Activated naive CD8-positive, alpha-beta T cell treated with anti-CD3 and anti-CD28 coated beads, Interleukin-2, amount 50 U/mL, for 24 hours (primary cell): Measurements from ENCODE around the gene CBS.
"Not testable (repeated sequence)": the region's sequence is repeated elsewhere in the genome, so short reads cannot be mapped to it uniquely, and the experiment has no call there.

Source experiments
- ATAC-seq: fragments of 150-1000 bp; cut with Tn5 transposase; one replicate; pipeline ENCODE4 v1.10.0; 2021
- DNase-seq: peaks from one replicate; pipeline ENCODE4 v3.0.0; 2021
- H3K27ac Mint-ChIP-seq: one replicate; pipeline ENCODE4 v1.8.0; 2021; ENCODE audit warnings: mild to moderate bottlenecking, mixed read lengths
- H3K27me3 Mint-ChIP-seq: one replicate; pipeline ENCODE4 v1.8.0; 2021; ENCODE audit warnings: mixed read lengths
- H3K36me3 Mint-ChIP-seq: one replicate; pipeline ENCODE4 v1.8.0; 2021; ENCODE audit warnings: low read depth, mixed read lengths
- H3K4me1 Mint-ChIP-seq: one replicate; pipeline ENCODE4 v1.8.0; 2021; ENCODE audit warnings: mixed read lengths
- H3K4me3 Mint-ChIP-seq: one replicate; pipeline ENCODE4 v1.8.0; 2021; ENCODE audit warnings: mild to moderate bottlenecking, moderate library complexity, mixed read lengths
- H3K9me3 Mint-ChIP-seq: one replicate; pipeline ENCODE4 v1.8.0; 2021; ENCODE audit warnings: mixed read lengths

The CBS gene

GRCh38 chr21:43075170-43076022 is at the start of gene CBS:
Gene CBS (minus strand): TSS chr21:43075835. CDS start chr21:43072193, 3,642 bp downstream.
- ATAC-seq, result peak; percentile 63
- not testable (repeated sequence) for DNase-seq, H3K27ac Mint-ChIP-seq, H3K4me1 Mint-ChIP-seq, H3K4me3 Mint-ChIP-seq, H3K9me3 Mint-ChIP-seq, H3K36me3 Mint-ChIP-seq, H3K27me3 Mint-ChIP-seq

DNA sequence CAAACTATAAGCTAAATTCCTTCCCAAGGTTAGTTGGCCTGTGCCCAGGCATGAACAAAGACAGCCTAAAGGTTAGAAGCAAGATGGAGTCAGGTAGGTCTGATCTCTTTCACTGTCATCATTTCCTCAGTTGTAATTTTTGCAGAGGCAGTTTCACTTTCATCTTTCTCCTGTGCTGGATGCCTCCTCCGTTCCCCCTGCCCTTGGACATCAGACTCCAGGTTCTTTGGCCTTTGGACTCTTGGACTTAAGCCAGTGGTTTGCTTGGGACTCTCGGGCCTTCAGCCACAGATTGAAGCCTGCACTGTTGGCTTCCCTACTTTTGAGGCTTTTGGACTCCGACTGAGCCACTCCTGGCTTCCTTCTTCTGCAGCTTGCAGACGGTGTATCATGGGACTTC is 40.3 kb upstream of the CBS start:
- not testable (repeated sequence) for H3K4me1 Mint-ChIP-seq, ATAC-seq, H3K27ac Mint-ChIP-seq, H3K4me3 Mint-ChIP-seq, H3K36me3 Mint-ChIP-seq, H3K9me3 Mint-ChIP-seq, H3K27me3 Mint-ChIP-seq, DNase-seq

DNA sequence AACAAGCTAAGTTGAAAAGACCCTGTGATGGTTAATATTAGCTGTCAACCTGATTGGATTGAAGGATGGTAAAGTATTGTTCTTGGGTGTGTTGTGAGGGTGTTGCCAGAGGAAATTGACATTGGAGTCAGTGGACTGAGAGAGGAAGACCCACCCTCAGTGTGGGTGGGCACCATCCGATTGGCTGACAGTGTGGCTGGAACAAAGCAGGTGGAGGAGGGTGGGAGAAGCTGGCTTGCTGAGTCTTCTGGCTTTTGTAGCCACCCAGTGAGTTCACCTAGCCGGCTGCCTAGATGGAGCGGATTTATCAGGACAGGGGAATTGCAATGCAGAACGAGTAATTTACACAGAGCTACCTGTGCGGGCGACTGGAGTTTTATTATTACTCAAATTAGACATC is 38.8 kb upstream of the CBS start:
- not testable (repeated sequence) for H3K9me3 Mint-ChIP-seq, H3K27me3 Mint-ChIP-seq, DNase-seq, H3K27ac Mint-ChIP-seq, H3K4me1 Mint-ChIP-seq, H3K36me3 Mint-ChIP-seq, ATAC-seq, H3K4me3 Mint-ChIP-seq

DNA sequence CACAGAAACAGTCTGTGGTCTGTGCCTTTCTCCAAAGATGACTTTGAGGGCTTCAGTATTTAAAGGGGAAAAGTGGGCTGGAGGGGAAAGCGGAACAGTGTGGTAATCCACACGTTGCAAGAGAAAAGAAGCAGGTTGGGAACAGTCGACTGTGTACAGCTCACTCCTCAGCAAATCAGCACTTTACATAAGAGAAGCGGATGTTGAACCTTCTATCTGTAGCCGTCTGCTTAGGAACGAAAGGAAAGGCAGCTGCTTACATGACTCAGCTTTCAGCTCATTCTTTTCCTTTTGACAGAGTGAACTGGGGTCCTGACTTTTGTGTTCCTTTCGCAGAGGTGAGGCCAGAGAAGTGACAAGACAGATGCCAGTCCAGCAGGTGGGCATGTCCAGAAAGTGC is 33.4 kb upstream of the CBS start:
- H3K9me3 Mint-ChIP-seq, H3K27me3 Mint-ChIP-seq, H3K4me3 Mint-ChIP-seq, H3K4me1 Mint-ChIP-seq, H3K27ac Mint-ChIP-seq, H3K36me3 Mint-ChIP-seq, DNase-seq: not testable (repeated sequence)
- peak; percentile 69 for ATAC-seq

GRCh38 chr21:43108177-43108576 is 32.5 kb upstream of the CBS start:
- peak; percentile 15 for ATAC-seq
- not testable (repeated sequence) for H3K4me1 Mint-ChIP-seq, H3K27ac Mint-ChIP-seq, H3K4me3 Mint-ChIP-seq, H3K27me3 Mint-ChIP-seq, H3K9me3 Mint-ChIP-seq, H3K36me3 Mint-ChIP-seq, DNase-seq

GRCh38 chr21:43107794-43108137 is 32.1 kb upstream of the CBS start:
- peak; percentile 2 for ATAC-seq

GRCh38 chr21:43106965-43107793 is 31.5 kb upstream of the CBS start, which contains the start of gene U2AF1:
Gene U2AF1 (minus strand): TSS chr21:43107570. CDS start chr21:43107494, 76 bp downstream.
- not testable (repeated sequence) for H3K27me3 Mint-ChIP-seq, H3K9me3 Mint-ChIP-seq, H3K4me1 Mint-ChIP-seq, H3K27ac Mint-ChIP-seq, H3K4me3 Mint-ChIP-seq, H3K36me3 Mint-ChIP-seq
- DNase-seq (peak; percentile 55), ATAC-seq (peak; percentile 86)

More at GRCh38 chr21:43107794-43108137, 32.1 kb upstream of the CBS start:
- not testable (repeated sequence) for H3K36me3 Mint-ChIP-seq, H3K27ac Mint-ChIP-seq, H3K4me3 Mint-ChIP-seq, H3K9me3 Mint-ChIP-seq, H3K4me1 Mint-ChIP-seq, DNase-seq, H3K27me3 Mint-ChIP-seq

GRCh38 chr21:43104642-43105041 is 29.0 kb upstream of the CBS start:
- not testable (repeated sequence) for H3K4me1 Mint-ChIP-seq, H3K27me3 Mint-ChIP-seq, H3K4me3 Mint-ChIP-seq, H3K27ac Mint-ChIP-seq, H3K36me3 Mint-ChIP-seq, ATAC-seq, H3K9me3 Mint-ChIP-seq, DNase-seq

DNA sequence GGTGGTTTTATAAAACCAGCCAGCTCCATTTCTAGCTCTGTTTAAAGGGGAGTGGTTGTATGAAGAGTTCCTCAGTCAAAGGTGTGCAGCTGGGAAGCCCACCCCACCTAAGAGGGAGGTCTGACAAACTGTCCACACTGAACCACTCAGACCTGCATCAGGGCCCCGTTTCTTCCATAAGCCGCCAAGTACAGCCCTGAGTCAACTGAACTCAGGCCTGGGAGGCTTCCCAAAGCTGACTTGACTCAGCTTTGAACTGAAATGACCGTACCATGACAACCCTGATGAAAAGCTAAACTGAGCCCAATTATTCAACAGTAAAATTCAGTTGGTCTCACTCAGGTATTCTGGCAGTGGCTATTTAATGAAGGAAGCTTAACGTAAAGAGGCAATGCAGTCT is 26.6 kb upstream of the CBS start:
- peak; percentile 40 for ATAC-seq
- H3K27ac Mint-ChIP-seq, DNase-seq, H3K9me3 Mint-ChIP-seq, H3K36me3 Mint-ChIP-seq, H3K4me3 Mint-ChIP-seq, H3K4me1 Mint-ChIP-seq, H3K27me3 Mint-ChIP-seq: not testable (repeated sequence)

DNA sequence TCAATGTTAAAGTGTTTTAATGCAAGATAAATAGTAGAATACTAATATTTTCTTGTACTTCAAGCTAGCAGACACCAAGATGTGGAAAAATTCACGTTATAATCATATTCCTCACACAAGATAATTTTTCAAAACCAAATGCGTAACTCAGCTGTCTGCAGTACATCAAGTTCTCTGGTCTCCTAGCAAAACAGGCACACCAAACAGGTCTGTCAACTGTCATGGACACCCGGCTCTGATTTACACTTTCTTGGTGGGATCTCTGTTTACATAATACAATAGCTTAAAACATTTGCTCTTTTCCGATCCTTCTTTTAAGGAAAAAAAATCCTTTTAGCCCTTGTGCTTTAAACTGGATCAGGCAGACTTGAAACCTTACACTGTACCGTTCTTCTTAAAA is 26.0 kb upstream of the CBS start:
- DNase-seq, H3K27me3 Mint-ChIP-seq, H3K27ac Mint-ChIP-seq, H3K4me1 Mint-ChIP-seq, H3K4me3 Mint-ChIP-seq, H3K9me3 Mint-ChIP-seq, H3K36me3 Mint-ChIP-seq, ATAC-seq: not testable (repeated sequence)

- not testable (repeated sequence) for H3K9me3 Mint-ChIP-seq, H3K36me3 Mint-ChIP-seq, H3K4me3 Mint-ChIP-seq, ATAC-seq, H3K27ac Mint-ChIP-seq, H3K27me3 Mint-ChIP-seq, DNase-seq, H3K4me1 Mint-ChIP-seq
Measured at GRCh38 chr21:43101000-43101399, 25.4 kb upstream of the CBS start.

GRCh38 chr21:43091979-43092614 is 16.5 kb upstream of the CBS start:
- not testable (repeated sequence) for H3K36me3 Mint-ChIP-seq, H3K27me3 Mint-ChIP-seq, H3K4me1 Mint-ChIP-seq, H3K27ac Mint-ChIP-seq, H3K9me3 Mint-ChIP-seq, ATAC-seq, DNase-seq, H3K4me3 Mint-ChIP-seq

GRCh38 chr21:43090947-43091346 is 15.3 kb upstream of the CBS start:
- ATAC-seq, H3K9me3 Mint-ChIP-seq, DNase-seq, H3K27me3 Mint-ChIP-seq, H3K27ac Mint-ChIP-seq, H3K4me3 Mint-ChIP-seq, H3K36me3 Mint-ChIP-seq, H3K4me1 Mint-ChIP-seq: not testable (repeated sequence)

DNA sequence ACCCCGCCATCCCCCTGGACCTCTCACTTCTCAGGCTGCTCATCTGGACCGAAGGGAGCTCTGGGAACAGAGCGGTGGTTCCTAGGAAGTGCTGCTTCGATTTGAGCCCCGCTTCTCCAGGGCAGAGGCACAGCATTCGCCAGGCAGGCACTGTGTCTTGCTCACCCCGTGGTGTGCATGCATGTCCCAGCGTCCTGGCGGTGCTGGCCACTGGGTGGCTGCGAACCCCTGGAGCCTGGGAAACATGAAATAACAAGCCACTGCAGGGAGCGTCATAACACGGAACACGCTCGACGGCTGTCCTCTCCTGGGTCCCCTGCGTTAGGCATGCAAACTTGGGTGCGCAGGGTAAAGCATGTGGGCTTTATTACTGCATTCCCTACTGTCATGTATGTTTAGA is 13.8 kb upstream of the CBS start:
- H3K9me3 Mint-ChIP-seq, ATAC-seq, H3K4me3 Mint-ChIP-seq, H3K4me1 Mint-ChIP-seq, H3K27me3 Mint-ChIP-seq, H3K36me3 Mint-ChIP-seq, H3K27ac Mint-ChIP-seq, DNase-seq: not testable (repeated sequence)
